ENCODE data around the gene ATF3.

- no peak for TF ChIP-seq CTCF (IDR thresholded peaks at IDR 0.05; ENCODE audit: borderline replicate concordance, extremely low read depth, low read length, poor library complexity, severe bottlenecking)
- TF ChIP-seq EZH2 (IDR thresholded peaks at IDR 0.05; ENCODE audit: borderline replicate concordance, low read depth, low read length, severe bottlenecking) = no peak
Measured at GRCh38 chr1:212595229-212595628, 13.3 kb upstream of the ATF3 start.
